Measurements from ENCODE around the gene SPOCK1. TPM values are rescaled to one million over a fixed set of nuclear protein-coding genes. Genes with fewer than 3 reads are reported as not detected.

Gene SPOCK1
- total RNA-seq, 1 experiment from 2014 or later = 23.9 TPM

GRCh38 chr5:137291436-137291835 is 207.7 kb downstream of the SPOCK1 start:
- Histone ChIP-seq H3K27ac (no peak overlapping the region), H2AFZ (no peak overlapping the region), H3K4me2 (no peak overlapping the region), H3K9me2 (ENCODE audit: insufficient read depth) (no peaks in the 10 kb centered on the region), H3F3A (ENCODE audit: insufficient read depth, low read depth) (no peaks in the 10 kb centered on the region), H3K4me3 (no peak overlapping the region), H4K20me1 (ENCODE audit: insufficient read depth) (no peaks in the 10 kb centered on the region), H3K9me3 (ENCODE audit: insufficient read depth, low read depth) (no peaks in the 10 kb centered on the region), H3K27me3 (ENCODE audit: insufficient read depth, low read depth) (no peaks in the 10 kb centered on the region), H3K36me3 (ENCODE audit: low read depth) (no peaks in the 10 kb centered on the region), H3K4me1 (replicated peaks; ENCODE audit: insufficient read depth) (no peaks in the 10 kb centered on the region), H3K79me2 (ENCODE audit: low read depth) (no peaks in the 10 kb centered on the region)
- intact Hi-C loops (cut with micrococcal nuclease; ENCODE audit: unreplicated experiment) = no loop called here
- ChIA-PET CTCF (no interaction called here), POLR2A (ENCODE audit: unreplicated experiment) (interaction anchor here (0.6 kb wide), 1 partner anchor 48 kb away, joined by 4 read pairs; no protein-coding TSS in a partner anchor)
- no peak for DNase-seq
- TF ChIP-seq CTCF (conservative IDR thresholded peaks at IDR 0.05) (no peak), EZH2 (IDR thresholded peaks at IDR 0.05; ENCODE audit: low read depth) (no peak)
- BruUV-seq (replicated peaks) = no TSS peak

GRCh38 chr5:137291031-137291430 is 208.1 kb downstream of the SPOCK1 start:
- Histone ChIP-seq H3K79me2 (ENCODE audit: low read depth) (no peaks in the 10 kb centered on the region), H3F3A (ENCODE audit: insufficient read depth, low read depth) (no peaks in the 10 kb centered on the region), H4K20me1 (ENCODE audit: insufficient read depth) (no peaks in the 10 kb centered on the region), H3K4me3 (no peak overlapping the region), H2AFZ (no peak overlapping the region), H3K27ac (no peak overlapping the region), H3K4me1 (replicated peaks; ENCODE audit: insufficient read depth) (no peaks in the 10 kb centered on the region), H3K36me3 (ENCODE audit: low read depth) (no peaks in the 10 kb centered on the region), H3K9me2 (ENCODE audit: insufficient read depth) (no peaks in the 10 kb centered on the region), H3K27me3 (ENCODE audit: insufficient read depth, low read depth) (no peaks in the 10 kb centered on the region), H3K9me3 (ENCODE audit: insufficient read depth, low read depth) (no peaks in the 10 kb centered on the region), H3K4me2 (no peak overlapping the region)
- POLR2A ChIA-PET (ENCODE audit: unreplicated experiment) = interaction anchor here (0.6 kb wide), 1 partner anchor 48 kb away, joined by 4 read pairs; no protein-coding TSS in a partner anchor
- no peak for DNase-seq
- CTCF ChIA-PET = no interaction called here
- BruUV-seq (replicated peaks) = no TSS peak
- intact Hi-C loops (cut with micrococcal nuclease; ENCODE audit: unreplicated experiment) = no loop called here
- no peak for TF ChIP-seq CTCF (conservative IDR thresholded peaks at IDR 0.05)
- no peak for TF ChIP-seq EZH2 (IDR thresholded peaks at IDR 0.05; ENCODE audit: low read depth)

GRCh38 chr5:137290373-137290772 is 208.8 kb downstream of the SPOCK1 start:
- ChIA-PET POLR2A (ENCODE audit: unreplicated experiment) (no interaction called here), CTCF (no interaction called here)
- Histone ChIP-seq H3K4me3 (no peak overlapping the region), H3K27ac (no peak overlapping the region), H3K27me3 (ENCODE audit: insufficient read depth, low read depth) (no peaks in the 10 kb centered on the region), H2AFZ (no peak overlapping the region), H3K36me3 (ENCODE audit: low read depth) (no peaks in the 10 kb centered on the region), H3K9me2 (ENCODE audit: insufficient read depth) (no peaks in the 10 kb centered on the region), H3F3A (ENCODE audit: insufficient read depth, low read depth) (no peaks in the 10 kb centered on the region), H3K4me2 (no peak overlapping the region), H4K20me1 (ENCODE audit: insufficient read depth) (no peaks in the 10 kb centered on the region), H3K9me3 (ENCODE audit: insufficient read depth, low read depth) (no peaks in the 10 kb centered on the region), H3K4me1 (replicated peaks; ENCODE audit: insufficient read depth) (no peaks in the 10 kb centered on the region), H3K79me2 (ENCODE audit: low read depth) (no peaks in the 10 kb centered on the region)
- no TSS peak for BruUV-seq (replicated peaks)
- DNase-seq = no peak
- TF ChIP-seq EZH2 (IDR thresholded peaks at IDR 0.05; ENCODE audit: low read depth) (no peak), CTCF (conservative IDR thresholded peaks at IDR 0.05) (no peak)
- intact Hi-C loops (cut with micrococcal nuclease; ENCODE audit: unreplicated experiment) = no loop called here

All from PC-9 (cell line).